Measurements from ENCODE around the gene UBE2J1.

DNA sequence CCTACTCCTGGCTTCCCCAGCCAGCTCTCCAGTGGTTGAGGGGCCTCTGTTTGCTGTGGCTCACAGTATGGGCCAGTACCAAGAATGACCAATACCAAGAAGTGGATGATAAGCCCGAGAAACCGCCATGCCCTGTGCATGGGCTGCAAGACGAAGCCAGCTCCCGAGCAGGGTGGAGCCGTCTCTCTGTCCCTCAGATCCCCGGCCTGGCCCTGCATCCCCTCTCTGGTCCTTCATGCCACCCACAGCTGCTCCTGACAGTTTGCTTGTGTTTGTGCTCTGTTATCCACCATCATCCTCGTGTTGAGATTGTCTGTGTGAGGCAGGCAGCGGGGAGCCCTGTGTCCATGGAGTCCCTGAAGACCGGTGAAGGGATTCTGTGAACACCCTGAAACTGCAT lies 73.6 kb downstream of the UBE2J1 start:
- TF ChIP-seq CTCF (conservative IDR thresholded peaks at IDR 0.05; ENCODE audit: low read depth, low read length) (no peak), EZH2phosphoT487 (IDR thresholded peaks at IDR 0.05; ENCODE audit: borderline replicate concordance, low read length) (no peak)
